Activated CD8-positive, alpha-beta T cell treated with anti-CD3 and anti-CD28 coated beads for 36 hours (primary cell): ENCODE results near the gene CTSZ. TPM values are rescaled to one million over a fixed set of nuclear protein-coding genes. Genes with fewer than 3 reads are reported as not detected.

Experiments used
- ATAC-seq: fragments of 200-7000 bp; cut with Tn5 transposase; one replicate; pipeline ENCODE4 v1.10.0; 2021; ENCODE audit warnings: mild to moderate bottlenecking, moderate library complexity
- CTCF ChIA-PET: fragments of 350-600 bp; sonication (Branson Sonifier 250); formaldehyde crosslinking; loops from one replicate; lab custom pipeline; 2021; ENCODE audit warnings: antibody characterized with exemption; lab: Charles Lee
- POLR2A ChIA-PET: fragments of 350-600 bp; sonication (Branson Sonifier 250); formaldehyde crosslinking; loops from one replicate; lab custom pipeline; 2021; ENCODE audit warnings: antibody characterized with exemption; lab: Charles Lee
- DNase-seq: peaks from one replicate; pipeline ENCODE4 v3.0.0-alpha.2; 2020
- H3K27ac Mint-ChIP-seq: one replicate; pipeline ENCODE4 v1.8.0; 2021; ENCODE audit warnings: mild to moderate bottlenecking, mixed read lengths
- H3K27me3 Mint-ChIP-seq: one replicate; pipeline ENCODE4 v1.8.0; 2021; ENCODE audit warnings: mixed read lengths
- H3K36me3 Mint-ChIP-seq: one replicate; pipeline ENCODE4 v1.8.0; 2021; ENCODE audit warnings: low read depth, mixed read lengths
- H3K4me1 Mint-ChIP-seq: one replicate; pipeline ENCODE4 v1.8.0; 2021; ENCODE audit warnings: low read depth, mixed read lengths
- H3K4me3 Mint-ChIP-seq: one replicate; pipeline ENCODE4 v1.8.0; 2021; ENCODE audit warnings: mild to moderate bottlenecking, moderate library complexity, mixed read lengths
- H3K9me3 Mint-ChIP-seq: one replicate; pipeline ENCODE4 v1.8.0; 2021; ENCODE audit warnings: mixed read lengths
- intact Hi-C: fragments of 100-400 bp; cut with micrococcal nuclease; formaldehyde crosslinking; loops from one replicate; pipeline ENCODE4 v1.10.0; 2022
- total RNA-seq, 2 experiments: library from RNA; stranded (reverse); gene quantifications; one replicate each; pipeline ENCODE4 v1.2.3, GENCODE V29; 2021
- TF ChIP-seq, protein P1 (sequence below): fragments of 200-600 bp; IDR thresholded peaks from one replicate; pipeline ENCODE4 v1.8.0; 2022; ENCODE audit warnings: antibody characterized with exemption, mild to moderate bottlenecking

CTSZ gene
- total RNA-seq, 2 experiments from 2014 or later = 17.9 to 18.4 TPM

DNA sequence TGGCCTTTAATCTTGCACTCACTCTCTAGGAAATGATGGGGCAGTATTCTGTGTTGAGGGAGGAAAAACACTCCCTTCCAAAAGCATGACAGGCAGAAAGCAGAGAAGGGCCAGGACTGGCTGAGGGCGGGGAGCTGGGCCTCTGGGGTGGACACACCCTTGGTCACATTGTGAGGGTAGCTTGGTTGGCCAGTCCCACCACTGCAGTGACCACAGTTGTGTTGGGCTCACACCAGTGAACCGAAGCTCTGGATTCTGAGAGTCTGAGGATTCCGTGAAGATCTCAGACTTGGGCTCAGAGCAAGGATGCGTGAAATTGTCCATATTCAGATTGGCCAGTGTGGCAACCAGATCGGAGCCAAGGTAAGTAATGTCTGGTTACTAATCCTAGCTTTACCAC is 12.2 kb upstream of the CTSZ start, which contains the start of gene TUBB1:
TSS of gene TUBB1 (plus strand) at position 213 of the 400 bp plus-strand sequence. CDS start at position 307, 94 bp downstream.
- ATAC-seq (no peak), DNase-seq (no peak)
- Mint-ChIP-seq H3K36me3 (peaks cover 9% of the 10 kb centered on the region), H3K9me3 (no peaks in the 10 kb centered on the region), H3K4me3 (no peak within 1 kb of the TSS), H3K4me1 (peaks cover 27% of the 10 kb centered on the region), H3K27ac (no peak within 1 kb of the TSS), H3K27me3 (no peaks in the 10 kb centered on the region)
- TF ChIP-seq, protein P1, sequence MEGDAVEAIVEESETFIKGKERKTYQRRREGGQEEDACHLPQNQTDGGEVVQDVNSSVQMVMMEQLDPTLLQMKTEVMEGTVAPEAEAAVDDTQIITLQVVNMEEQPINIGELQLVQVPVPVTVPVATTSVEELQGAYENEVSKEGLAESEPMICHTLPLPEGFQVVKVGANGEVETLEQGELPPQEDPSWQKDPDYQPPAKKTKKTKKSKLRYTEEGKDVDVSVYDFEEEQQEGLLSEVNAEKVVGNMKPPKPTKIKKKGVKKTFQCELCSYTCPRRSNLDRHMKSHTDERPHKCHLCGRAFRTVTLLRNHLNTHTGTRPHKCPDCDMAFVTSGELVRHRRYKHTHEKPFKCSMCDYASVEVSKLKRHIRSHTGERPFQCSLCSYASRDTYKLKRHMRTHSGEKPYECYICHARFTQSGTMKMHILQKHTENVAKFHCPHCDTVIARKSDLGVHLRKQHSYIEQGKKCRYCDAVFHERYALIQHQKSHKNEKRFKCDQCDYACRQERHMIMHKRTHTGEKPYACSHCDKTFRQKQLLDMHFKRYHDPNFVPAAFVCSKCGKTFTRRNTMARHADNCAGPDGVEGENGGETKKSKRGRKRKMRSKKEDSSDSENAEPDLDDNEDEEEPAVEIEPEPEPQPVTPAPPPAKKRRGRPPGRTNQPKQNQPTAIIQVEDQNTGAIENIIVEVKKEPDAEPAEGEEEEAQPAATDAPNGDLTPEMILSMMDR = no peak
- intact Hi-C loops = no loop called here
- POLR2A ChIA-PET = interaction anchor here (2.9 to 3.1 kb wide), 2 partner anchors 8 to 13 kb away, joined by 9 to 13 read pairs; partner anchors contain the start of gene ATP5F1E
- CTCF ChIA-PET = interaction anchor here (1.2 to 1.3 kb wide), 2 partner anchors 188 to 189 kb away, joined by 3 to 4 read pairs; no protein-coding TSS in a partner anchor

DNA sequence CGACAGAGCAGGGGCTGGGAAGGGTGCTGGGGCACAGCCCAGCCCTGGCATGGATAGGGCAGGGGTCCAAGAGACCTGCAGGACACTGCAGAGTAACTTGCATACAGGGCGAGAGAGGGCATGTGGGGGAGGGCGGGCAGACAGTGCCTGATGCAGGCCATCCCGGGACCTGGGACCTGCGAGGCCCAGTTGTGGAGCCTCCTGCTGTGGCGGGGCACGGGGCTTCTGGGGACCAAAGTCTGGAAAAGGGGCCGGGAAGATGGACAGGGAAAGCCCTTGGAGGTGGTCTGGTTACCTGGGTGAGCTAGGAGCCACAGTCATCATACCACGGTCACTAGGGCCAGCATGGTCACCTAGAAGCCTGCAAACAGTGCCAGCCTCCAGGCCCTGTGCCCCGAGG is 11.8 kb upstream of the CTSZ start:
- no peak overlapping the region for H3K27ac Mint-ChIP-seq
- TF ChIP-seq, protein P1 = no peak
- CTCF ChIA-PET = no interaction called here
- H3K9me3 Mint-ChIP-seq = no peaks in the 10 kb centered on the region
- ATAC-seq (no peak), DNase-seq (no peak)
- intact Hi-C loops = no loop called here
- no peaks in the 10 kb centered on the region for H3K27me3 Mint-ChIP-seq
- peaks cover 9% of the 10 kb centered on the region for H3K36me3 Mint-ChIP-seq
- H3K4me1 Mint-ChIP-seq = peaks cover 31% of the 10 kb centered on the region
- H3K4me3 Mint-ChIP-seq = no peak overlapping the region
- POLR2A ChIA-PET = interaction anchor here (2.9 to 3.1 kb wide), 2 partner anchors 8 to 13 kb away, joined by 9 to 13 read pairs; partner anchors contain the start of gene ATP5F1E

DNA sequence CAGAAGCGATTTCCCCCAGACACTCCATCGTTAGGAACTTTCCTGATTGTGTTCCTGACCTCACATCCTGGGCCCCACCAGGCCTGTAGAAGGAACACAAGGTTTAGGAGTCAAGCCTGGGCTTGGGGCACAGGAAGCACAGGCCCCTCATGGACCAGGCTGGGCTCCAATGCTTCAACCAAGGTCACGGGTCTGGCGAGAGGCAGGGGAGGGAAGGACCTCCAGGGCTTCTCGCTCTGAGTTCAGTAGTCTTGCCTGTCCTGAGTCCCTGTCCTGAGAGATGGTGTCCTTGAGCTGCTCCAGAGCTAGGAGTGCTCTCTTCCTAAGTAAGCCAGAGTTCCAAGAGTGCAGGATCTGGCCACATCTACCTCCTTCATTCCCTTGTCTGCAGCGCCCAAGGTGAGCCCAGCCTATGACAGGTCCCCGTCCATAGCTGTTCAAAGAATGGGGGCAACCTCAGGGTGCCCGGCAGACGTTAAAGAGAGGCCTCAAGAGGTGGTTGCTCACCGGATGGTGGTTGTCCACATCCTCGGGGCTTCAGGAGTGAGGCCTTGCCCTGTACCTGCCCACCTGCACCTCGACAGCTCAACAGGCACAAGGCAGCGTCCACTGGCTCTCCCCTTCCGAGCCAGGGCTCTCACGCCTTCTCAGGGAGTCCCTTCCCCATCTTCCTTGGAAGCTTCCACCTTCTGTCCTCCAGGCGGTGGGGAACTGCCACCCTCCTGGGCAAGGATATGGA is 10.6 kb upstream of the CTSZ start:
- ChIA-PET POLR2A (interaction anchor here (0.6 to 3.1 kb wide), 3 partner anchors 9 to 184 kb away, joined by 4 to 13 read pairs (median 9); partner anchors contain the start of gene ATP5F1E), CTCF (no interaction called here)
- Mint-ChIP-seq H3K9me3 (no peaks in the 10 kb centered on the region), H3K4me1 (peaks cover 38% of the 10 kb centered on the region), H3K27ac (no peak overlapping the region), H3K4me3 (no peak overlapping the region), H3K27me3 (no peaks in the 10 kb centered on the region), H3K36me3 (peaks cover 4% of the 10 kb centered on the region)
- ATAC-seq (no peak), DNase-seq (no peak)
- TF ChIP-seq, protein P1 = no peak
- intact Hi-C loops = no loop called here

DNA sequence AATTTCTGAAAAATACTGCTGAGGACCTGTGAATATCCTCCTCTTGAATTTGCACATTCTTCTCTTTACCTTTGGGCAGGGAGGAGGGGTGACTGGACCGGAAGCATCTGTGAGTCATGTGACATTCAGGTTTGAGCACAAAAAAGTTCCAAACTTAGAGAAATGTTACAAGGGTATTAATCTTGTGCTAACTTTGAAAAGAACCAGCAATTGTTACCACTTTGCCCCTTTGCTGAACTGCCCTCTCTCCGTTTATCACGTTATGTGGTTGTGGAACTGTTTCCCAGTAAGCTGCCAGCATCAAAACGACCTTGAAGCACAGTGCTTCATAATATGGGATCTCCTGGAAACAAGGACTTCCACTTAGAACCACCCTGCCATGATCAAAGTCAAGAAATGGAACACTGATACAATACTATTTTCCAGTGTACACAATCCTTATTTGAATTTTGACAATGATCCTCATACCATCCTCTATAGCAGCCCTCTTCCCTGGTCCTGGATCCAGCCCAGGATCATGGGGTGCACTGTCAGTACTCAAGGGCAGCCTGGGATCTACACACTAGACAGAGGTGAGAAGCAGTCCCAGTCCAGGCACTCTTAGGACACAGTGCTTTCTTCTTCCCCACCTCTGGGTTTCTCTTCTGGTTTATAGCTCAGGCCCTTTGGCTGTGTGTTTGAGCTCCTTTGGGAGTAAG is 9.9 kb upstream of the CTSZ start:
- H3K27ac Mint-ChIP-seq = peak overlapping the region; percentile 27

More for the DNA sequence above, 9.9 kb upstream of the CTSZ start:
- H3K27me3 Mint-ChIP-seq = no peaks in the 10 kb centered on the region
- no peaks in the 10 kb centered on the region for H3K36me3 Mint-ChIP-seq
- H3K4me1 Mint-ChIP-seq = peaks cover 38% of the 10 kb centered on the region
- TF ChIP-seq, protein P1 = no peak
- H3K4me3 Mint-ChIP-seq = no peak overlapping the region
- POLR2A ChIA-PET = interaction anchor here (0.6 to 3.1 kb wide), 3 partner anchors 10 to 185 kb away, joined by 4 to 13 read pairs (median 9); partner anchors contain the start of gene ATP5F1E
- DNase-seq (peak; percentile 49), ATAC-seq (peak; percentile 49)
- intact Hi-C loops = no loop called here
- H3K9me3 Mint-ChIP-seq = no peaks in the 10 kb centered on the region
- CTCF ChIA-PET = no interaction called here
